ENCODE measurements around the gene VEZT.

The VEZT gene

DNA sequence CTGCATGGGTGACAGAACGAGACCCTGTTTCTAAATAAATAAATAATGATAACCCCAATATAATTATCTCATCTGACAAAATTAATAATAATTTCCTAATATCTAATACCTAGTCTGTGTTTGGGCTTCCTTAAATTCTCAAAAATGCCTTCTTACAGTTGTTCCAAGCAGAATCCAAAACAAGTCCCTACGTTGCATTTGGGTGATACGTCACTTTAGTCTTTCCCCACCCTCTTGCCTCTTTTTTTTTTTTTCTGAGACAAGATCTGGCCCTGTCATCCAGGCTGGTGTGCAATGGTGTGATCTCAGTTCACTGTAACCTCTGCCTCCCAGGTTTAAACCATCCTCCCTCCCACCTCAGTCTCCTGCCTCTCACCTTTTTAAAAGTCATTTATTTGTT, 26.7 kb downstream of the VEZT start:
- H3K27ac ChIP-seq, result peak overlapping the region; percentile 73
- no peak for TF ChIP-seq ZFX (IDR thresholded peaks at IDR 0.05)
- TF ChIP-seq, protein P1, sequence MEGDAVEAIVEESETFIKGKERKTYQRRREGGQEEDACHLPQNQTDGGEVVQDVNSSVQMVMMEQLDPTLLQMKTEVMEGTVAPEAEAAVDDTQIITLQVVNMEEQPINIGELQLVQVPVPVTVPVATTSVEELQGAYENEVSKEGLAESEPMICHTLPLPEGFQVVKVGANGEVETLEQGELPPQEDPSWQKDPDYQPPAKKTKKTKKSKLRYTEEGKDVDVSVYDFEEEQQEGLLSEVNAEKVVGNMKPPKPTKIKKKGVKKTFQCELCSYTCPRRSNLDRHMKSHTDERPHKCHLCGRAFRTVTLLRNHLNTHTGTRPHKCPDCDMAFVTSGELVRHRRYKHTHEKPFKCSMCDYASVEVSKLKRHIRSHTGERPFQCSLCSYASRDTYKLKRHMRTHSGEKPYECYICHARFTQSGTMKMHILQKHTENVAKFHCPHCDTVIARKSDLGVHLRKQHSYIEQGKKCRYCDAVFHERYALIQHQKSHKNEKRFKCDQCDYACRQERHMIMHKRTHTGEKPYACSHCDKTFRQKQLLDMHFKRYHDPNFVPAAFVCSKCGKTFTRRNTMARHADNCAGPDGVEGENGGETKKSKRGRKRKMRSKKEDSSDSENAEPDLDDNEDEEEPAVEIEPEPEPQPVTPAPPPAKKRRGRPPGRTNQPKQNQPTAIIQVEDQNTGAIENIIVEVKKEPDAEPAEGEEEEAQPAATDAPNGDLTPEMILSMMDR (conservative IDR thresholded peaks at IDR 0.05), result no peak

DNA sequence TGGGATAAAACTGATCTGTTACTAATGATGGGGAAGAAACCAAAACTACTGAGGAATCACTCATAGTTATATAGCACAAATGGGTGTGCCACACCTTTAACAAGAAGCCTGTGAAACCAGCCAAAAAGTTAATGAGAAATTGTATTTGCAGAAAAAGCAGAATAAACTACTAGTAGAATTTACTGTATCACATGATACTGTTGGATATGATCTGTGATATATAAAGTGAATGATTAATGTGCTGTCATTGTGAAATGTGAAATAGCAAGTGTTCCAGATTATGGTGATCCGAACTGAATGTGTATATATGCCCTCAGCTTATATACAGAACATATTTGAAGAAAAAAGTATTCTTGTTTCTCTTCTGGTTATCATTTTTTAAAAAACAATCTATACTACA, 30.5 kb downstream of the VEZT start:
- TF ChIP-seq ZFX (IDR thresholded peaks at IDR 0.05), result no peak
- TF ChIP-seq, protein P1 (conservative IDR thresholded peaks at IDR 0.05), result no peak

DNA sequence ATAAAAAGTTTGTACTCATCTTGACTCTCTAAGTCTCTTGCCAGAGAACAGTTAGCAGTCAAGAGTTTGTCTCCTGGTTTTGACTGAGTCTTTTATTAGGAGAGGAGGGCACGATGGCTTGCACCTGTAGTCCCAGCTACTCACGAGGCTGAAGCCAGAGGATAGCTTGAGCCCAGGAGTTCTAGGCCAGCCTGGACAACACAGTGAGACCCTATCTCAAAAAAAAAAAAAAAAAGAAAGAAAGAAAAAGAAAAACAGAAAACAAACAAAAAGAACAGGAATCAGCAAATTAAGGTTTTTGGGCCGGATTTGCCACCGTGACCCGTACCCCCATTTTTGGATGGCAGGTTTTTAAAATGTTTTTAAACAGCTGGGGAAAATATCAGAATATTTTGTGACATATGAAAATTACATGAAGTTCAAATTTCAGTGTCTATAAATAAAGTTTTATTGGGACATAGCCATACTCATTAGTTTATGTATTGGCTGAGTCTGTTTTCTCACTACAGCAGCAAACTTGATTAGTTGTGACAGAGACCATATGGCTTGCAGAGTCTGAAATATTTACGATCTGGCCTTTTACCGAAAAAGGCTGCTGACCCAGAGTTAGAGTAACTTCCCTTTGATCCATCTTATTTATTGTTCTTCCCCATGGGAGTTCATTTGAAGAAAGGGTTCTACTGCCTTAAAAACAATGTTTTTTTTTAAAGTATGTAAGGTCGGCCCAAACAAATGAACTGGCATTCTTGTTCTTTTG, 31.2 kb downstream of the VEZT start:
- TF ChIP-seq, protein P1 (conservative IDR thresholded peaks at IDR 0.05), result no peak
- TF ChIP-seq ZFX (IDR thresholded peaks at IDR 0.05), result no peak
- H3K27ac ChIP-seq, result no peak overlapping the region

More for the DNA sequence above, 30.5 kb downstream of the VEZT start:
- H3K27ac ChIP-seq, result no peak overlapping the region

DNA sequence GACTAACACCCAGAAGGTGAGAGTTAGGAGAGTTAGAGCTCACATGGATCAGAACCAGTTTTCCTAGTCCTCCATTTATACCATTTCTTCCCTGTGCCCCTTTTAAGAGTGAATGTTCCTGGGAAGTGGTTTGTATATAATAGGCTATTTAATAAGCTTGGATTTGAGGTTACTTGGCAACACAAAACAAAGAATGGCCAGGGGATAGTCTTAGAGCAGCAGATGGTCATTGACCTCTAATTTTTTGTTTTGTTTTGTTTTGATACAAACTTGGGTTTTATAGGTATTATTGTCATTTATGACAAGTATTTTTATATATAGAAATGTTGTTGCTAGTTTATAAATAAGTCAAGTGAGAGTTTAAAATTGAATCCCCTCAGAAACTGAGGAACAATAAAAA, 35.8 kb downstream of the VEZT start:
- no peak overlapping the region for H3K27ac ChIP-seq
- TF ChIP-seq ZFX (IDR thresholded peaks at IDR 0.05), result no peak
- TF ChIP-seq, protein P1 (conservative IDR thresholded peaks at IDR 0.05), result no peak

DNA sequence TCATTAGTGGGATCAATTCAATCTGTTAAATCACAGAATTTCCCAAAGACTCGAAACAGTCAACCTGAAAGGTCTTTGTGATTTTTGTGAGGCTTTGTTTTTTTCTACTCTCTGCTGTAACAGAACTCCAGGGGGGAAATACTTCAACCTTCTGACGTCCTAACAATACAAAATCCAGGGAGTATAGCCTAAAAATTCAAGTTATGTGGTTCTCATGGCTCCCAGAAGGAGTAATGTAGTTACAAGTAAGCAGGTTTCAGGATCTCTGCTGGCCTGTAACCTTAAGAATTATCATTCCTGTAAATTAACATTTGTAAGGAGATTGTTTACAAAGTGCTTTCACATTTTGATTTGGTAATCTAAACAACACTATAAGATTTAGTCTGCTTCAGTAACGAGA, 39.9 kb downstream of the VEZT start:
- H3K27ac ChIP-seq, result no peak overlapping the region

DNA sequence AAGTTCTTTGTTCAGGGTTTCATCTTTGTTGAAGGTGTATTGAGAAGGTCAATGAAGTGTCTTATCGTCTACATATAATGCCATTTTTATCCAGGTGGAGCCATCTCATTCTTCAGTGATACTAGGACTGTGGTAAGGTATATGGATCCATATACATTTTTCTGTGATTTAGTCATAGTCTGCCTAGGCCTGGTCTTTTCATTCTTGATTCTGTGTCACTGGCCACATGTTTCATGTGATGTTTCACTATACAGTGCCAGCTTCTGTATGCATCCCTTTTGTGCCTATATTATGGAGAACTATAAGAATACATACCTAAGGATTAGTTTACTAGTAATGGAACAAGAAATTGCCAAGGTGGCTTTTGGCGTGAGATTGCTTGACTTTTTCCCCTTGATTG, 40.5 kb downstream of the VEZT start:
- TF ChIP-seq, protein P1 (conservative IDR thresholded peaks at IDR 0.05), result no peak
- no peak for TF ChIP-seq ZFX (IDR thresholded peaks at IDR 0.05)

More for the DNA sequence above, 39.9 kb downstream of the VEZT start:
- TF ChIP-seq, protein P1 (conservative IDR thresholded peaks at IDR 0.05), result no peak
- no peak for TF ChIP-seq ZFX (IDR thresholded peaks at IDR 0.05)

DNA sequence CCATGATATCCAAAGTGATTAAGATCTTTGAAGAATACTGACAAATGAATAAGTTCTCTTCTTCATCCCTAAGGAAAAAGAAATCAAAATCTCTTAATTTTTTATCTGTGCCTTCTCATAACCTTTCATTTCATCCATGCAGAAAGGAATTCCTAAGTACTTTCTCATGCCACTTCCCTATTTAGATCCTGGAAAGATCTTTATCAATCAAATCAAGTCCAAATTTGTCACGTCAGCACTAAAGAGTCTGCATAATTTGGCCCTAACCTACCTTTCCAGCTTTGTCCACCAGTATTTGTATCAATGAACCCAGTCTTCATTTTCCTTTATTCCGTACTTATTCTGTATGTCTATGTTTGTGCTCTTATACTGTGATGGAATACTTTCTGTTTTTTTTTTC, 41.2 kb downstream of the VEZT start:
- no peak for TF ChIP-seq ZFX (IDR thresholded peaks at IDR 0.05)
- TF ChIP-seq, protein P1 (conservative IDR thresholded peaks at IDR 0.05), result no peak

More for the DNA sequence above, 40.5 kb downstream of the VEZT start:
- no peak overlapping the region for H3K27ac ChIP-seq

More for the DNA sequence above, 41.2 kb downstream of the VEZT start:
- no peak overlapping the region for H3K27ac ChIP-seq

All from C4-2B (cell line).